ENCODE results near the gene AP1B1.
"Not testable (repeated sequence)": the region's sequence is repeated elsewhere in the genome, so short reads cannot be mapped to it uniquely, and the experiment has no call there.

AP1B1 gene

DNA sequence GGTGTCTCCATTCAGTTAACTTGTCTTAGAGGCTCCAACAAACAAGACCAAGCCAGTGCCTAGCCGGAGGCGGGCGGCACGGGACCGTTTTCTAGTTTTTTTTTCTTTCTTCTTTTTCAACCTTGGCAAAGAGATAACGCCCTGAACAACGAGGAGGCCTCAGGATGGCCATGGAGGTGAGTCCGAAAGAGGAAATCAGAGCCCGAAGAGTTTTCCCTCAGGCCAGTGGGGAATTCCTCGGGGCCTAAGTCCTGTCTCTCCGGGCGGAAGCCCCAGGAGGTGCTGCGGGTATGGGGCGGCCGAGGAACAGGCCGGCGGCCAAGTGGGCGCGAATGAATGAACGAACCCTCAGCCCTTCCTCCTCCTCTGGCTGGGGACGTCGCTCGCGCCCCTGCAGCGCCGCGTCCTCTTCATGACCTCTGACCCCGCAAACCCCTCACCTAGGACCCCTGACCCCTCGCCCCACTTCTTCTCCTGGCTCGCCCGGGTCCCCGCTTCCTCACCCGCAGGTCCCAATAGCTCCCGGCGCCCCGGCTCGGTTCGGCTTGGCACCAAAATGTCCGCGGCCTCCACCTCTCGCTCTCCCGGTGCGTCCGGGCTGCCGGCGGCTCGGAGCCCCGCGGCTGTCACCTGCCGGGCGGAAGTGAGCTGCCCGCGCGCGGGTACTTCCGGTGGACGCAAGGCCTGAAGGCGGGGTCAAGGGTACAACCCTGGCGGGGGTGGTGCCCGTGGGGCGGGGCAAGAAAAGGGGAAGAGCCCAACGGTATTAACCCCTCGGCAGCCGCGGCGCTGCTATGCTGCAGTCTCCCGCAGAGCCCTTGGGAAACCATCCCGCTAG is at the start of gene AP1B1:
TSS of gene AP1B1 (minus strand) at position 650 of the 838 bp plus-strand sequence. CDS start 21,327 bp downstream, outside the sequence.
- DNase-seq (ENCODE audit: low spot score), result peak; percentile 93

DNA sequence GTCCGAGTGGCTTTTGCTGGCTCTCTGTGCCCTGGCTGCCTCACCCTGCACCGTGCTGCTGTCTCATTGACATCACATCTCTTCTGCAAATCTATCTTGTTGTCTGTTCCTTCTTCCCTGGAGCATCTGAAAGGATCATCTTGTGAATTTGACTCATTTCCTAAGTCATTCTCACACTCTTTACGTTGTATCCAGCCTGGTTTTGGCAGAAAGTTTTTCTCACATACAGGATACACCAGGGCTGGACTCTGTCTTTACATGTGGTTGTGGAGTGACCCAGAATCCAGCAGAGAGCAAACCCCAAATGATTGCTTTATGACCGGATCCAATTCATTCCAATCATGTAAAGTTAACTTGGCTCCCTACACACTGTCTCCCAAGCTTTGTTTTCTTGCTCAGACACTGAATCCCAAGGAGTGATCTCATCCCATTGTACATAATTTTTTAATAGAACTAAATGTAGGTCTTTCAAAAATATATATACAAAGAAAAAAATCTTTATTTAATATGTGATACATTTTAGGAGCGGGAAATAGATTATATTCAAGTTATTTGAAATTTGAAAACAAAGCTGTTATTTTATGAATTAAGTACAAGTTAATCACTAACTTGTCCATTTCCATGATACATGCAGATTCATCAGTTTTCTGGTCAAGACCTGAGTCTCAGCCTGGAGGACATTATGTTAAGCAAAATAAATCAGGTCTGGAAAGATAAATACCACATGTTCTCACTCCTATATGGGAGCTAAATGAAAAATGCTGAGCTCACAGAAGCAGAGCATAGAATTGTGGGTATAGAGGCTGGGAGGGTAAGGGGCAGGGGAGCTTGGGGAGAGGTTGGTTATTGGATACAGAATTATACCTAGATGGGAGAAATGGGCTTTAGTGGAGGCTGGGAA is 47.1 kb upstream of the AP1B1 start:
- DNase-seq (ENCODE audit: low spot score), result no peak

DNA sequence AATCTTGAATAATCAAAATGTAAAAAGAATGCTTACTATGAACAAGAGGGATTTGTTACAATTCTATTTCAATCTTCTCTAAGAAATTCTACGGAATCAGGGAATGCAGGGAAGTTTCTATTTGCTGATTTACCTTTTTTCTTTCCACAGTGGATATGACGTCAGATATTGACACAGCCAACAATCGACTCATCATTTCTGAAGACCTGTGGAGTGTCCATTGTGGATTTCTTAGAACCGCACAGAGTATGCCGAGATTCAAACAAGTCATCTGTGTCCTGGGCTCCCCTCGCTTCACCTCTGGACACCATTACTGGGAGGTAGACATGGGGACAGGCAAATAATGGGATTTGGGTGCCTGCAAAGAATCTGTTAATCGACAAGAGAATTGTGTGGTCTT is 45.9 kb upstream of the AP1B1 start:
- DNase-seq (ENCODE audit: low spot score), result no peak

DNA sequence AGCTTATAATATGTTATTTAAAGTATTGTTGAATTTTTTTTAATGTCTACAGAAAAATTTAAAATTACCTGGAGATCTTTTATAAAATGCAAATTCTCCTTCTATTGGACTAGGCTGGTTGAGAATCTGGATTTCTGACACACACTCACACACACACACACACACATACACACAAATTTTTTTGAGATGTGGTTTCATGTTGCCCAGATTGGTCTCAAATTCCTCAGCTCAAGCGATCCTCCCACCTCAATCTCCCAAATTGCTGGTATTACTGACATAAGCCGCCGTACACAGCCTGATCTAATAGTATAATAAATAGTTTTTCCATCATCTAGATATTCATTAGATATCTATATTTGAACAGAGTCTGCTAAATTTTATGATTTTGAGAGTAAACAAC is 45.5 kb upstream of the AP1B1 start:
- no peak for DNase-seq (ENCODE audit: low spot score)

DNA sequence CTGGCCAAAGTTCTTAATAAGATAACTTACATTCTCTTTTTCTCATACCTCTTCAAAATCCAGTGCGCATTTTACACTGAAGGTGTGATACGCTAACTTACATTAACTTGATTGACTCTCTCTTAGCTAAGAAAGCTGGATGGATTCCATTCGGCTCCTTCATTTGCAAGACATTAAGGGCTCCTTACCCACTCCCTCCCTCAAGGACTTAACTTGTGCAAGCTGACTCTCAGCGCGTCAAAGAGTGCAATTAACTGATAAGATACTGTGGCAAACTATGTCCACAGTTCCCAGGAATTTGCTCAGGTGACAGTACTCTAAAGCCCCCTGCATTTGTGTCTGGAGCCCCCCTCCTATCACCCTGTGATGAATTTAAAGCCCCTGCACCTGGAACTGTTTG is 43.6 kb upstream of the AP1B1 start:
- DNase-seq (ENCODE audit: low spot score), result no peak

DNA sequence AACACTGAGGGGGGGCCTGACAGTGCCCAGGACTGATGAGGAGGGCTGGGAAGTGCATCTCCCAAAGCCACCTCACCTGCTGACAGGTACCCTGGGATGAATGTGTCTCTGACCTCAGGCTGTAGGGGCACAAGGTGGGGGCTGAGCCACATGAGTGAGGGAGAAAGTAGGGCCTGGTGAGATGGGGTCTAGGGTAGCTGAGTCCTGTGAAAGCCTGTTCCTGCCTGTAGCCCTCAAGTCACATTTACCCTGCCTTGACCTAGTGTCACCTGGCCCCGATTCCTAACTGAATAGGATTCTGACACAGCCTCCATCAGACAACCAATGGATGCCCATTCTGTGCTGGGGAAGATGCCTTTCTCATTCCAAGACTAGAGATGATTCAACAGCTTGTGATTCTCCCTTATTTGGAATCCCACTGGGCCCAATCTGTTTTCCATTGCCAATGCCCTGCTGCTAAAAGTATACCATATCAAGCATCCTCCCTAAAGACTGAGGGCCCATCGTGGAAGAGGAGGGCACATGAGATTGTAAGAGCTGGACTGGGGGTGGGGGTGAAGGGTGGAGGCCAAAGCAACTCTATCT is 38.9 kb upstream of the AP1B1 start:
- peak; percentile 12 for DNase-seq (ENCODE audit: low spot score)

DNA sequence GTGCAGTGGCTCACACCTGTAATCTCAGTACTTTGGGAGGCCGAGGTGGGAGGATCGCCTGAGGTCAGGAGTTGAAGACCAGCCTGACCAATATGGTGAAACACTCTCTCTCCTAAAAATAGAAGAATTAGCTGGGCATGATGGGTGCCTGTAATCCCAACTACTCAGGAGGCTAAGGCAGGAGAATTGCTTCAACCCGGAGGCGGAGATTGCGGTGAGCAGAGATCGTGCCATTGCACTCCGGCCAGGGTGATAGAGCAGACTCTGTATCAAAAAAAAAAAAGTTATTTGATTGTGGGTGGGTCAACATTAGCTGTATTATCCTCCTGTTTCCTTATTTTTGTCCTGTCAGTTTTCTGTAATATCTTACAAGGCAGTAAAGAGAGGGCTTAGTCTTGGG is 38.1 kb upstream of the AP1B1 start:
- DNase-seq (ENCODE audit: low spot score), result no peak

DNA sequence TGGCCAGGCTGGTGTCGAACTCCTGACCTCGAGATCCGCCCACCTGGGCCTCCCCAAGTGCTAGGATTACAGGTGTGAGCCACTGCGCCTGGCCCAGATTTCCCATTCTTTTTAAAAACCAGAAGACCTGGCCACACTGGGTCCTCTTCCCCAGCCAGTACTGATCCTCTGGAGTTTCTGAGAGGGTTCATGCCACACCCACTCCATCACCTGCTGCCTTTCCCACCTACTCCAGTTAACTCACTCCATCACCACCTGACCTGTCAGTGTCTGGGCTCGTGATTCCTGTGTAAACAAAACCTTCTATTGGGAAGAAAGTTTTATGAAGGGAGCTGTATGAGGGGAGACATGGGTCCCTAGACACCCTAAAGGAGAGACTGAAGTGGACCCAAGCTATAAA is 30.3 kb upstream of the AP1B1 start:
- DNase-seq (ENCODE audit: low spot score), result not testable (repeated sequence)

DNA sequence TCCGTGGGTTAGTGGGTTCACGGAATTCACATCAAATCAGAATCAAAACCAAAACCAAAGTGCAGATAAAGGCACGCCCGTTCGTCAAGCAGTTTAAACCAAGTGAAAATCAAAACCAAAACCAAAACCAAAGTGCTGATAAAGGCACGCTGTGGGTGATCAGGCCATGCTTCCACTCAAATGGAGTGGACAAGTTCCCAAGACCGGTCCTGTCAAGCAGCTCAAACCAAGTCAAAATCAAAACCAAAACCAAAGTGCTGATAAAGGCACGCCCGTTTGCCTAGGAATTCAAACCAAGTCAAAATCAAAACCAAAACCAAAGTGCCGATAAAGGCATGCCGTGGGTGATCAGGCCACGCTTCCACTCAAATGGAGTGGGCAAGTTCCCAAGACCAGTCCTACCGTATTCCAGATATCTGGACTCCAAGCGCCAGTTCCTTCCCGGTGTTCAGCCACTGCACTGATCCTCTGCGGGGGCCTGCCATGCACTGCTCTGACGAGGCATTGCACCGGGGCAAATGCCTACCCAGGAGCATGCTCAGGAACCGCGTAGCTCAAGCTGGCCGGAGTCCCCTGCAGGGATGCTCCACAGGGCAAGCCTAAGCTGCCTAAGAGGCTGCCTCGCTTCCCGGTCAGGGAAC is 26.7 kb upstream of the AP1B1 start:
- DNase-seq (ENCODE audit: low spot score), result not testable (repeated sequence)

DNA sequence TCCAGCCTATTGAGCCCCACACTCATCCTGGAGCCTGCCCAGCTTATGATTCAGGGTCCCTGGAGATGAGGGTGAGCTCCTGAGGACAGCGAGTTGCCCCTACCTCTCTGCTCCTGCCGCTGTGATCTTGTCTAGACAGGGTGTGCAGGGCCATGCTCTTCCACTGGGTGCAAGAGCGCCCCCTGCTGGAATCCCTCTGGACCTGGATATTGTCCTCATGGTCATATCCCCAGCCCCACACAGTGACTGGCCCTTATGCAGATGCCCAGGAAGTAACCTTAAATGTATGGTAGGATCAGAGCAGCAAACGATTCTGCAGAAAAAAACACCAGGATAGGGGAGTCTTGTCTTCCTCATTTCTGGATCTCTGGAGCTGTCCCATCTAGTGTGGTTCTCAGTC is 24.4 kb upstream of the AP1B1 start:
- not testable (repeated sequence) for DNase-seq (ENCODE audit: low spot score)

DNA sequence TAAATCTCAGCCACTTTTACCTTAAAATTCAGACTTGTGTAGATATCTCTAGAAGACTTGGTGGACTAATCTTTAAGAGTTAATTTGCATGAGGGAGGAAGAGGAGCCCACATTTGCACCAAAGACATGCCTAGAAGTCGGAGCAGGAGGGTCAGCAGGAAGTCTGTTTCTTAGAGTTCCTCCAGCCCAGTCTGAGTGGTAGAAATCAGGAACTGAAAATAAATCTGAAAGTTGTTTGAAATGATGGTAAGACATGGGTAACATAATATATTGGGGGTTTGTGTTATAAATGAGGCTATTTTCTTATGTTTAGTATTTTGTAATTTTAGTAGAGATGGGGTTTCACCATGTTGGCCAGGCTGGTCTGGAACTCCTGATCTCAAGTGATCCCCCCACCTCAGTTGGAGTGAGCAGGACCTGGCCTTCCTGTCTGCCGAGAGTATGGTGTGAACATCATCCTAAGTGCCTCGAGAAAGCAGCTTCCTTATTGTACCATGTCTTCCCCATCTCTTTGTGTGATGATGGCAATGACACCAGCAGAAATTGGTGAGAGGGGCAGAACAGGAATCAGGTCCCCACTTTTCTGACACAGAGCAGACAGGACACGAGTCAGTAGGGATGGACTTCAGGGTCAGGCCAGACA is 23.3 kb upstream of the AP1B1 start:
- not testable (repeated sequence) for DNase-seq (ENCODE audit: low spot score)

DNA sequence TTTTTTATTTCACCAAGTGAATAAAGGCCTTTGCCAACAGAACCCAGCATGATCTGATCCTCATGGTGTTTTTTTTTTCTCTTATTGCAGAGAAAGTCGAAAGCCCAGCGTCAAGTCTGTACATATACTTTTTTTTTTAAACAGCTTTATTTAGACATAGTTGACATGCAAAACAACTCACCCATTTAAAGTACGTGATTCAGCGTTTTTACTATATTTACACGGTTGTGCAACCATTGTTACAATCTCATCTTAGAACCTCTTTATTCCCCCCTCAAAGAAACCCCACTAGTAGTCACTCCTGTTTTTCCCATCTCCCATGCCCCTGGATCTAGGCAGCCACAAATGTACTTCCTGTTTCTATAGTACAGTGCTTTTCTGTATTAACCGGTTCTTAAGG is 20.6 kb upstream of the AP1B1 start:
- no peak for DNase-seq (ENCODE audit: low spot score)

DNA sequence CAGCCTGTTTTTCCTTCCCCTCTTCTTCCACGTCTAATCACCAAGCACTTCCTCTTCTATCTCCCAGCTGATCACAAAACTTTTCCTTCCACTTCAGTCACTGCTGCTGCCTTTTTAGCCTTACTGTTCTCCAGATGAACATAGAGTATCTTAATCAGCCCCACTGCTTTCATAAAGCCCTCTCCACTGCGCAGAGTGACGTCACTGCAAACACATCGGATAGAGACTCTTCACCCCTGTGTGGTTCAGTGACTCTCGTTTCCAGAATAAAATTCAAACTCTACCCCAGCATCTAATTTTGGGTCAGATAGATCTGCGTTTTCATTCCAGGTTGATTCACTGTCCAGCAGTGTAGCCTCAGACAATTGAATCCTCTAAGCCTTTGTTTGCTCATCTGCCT is 13.2 kb upstream of the AP1B1 start:
- DNase-seq (ENCODE audit: low spot score), result not testable (repeated sequence)

DNA sequence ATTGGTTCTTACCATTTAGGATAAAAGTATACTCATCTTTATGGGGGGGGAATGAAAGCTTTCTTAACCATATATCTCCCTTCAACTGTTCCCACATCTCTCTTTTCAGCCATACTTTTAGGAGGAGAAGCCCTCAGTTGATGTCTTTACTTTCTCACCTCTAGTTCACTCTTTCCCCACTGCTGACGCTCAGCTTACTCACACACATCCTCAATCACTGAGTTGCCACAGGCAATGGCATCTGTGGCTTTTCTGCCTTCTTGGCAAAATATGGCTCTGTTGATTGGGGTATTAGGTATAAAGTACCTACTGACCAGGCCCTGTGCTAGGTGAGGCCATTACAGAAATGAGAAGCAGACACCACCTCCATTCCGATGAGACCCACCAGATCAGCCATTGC is 12.2 kb upstream of the AP1B1 start:
- DNase-seq (ENCODE audit: low spot score), result no peak

DNA sequence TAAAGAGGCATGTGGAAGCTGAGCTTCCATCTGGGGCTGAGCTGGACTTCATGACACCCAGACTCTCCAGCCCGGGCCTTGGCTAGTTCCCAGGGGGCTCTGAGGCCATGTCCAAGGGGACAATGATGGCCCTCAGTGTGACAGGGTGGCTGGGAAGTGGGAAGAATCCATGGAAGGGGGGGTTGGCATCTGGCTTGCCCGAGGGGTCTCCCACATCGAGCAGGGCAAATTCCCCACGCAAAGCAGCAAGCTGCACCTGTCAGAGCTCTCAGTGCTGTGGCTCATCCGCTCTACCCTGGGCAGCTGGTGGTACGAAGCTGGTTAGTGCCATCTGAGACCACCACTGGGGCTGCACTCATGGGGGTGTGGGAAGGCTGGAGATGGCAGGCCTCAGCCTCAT is 9.4 kb upstream of the AP1B1 start:
- no peak for DNase-seq (ENCODE audit: low spot score)

DNA sequence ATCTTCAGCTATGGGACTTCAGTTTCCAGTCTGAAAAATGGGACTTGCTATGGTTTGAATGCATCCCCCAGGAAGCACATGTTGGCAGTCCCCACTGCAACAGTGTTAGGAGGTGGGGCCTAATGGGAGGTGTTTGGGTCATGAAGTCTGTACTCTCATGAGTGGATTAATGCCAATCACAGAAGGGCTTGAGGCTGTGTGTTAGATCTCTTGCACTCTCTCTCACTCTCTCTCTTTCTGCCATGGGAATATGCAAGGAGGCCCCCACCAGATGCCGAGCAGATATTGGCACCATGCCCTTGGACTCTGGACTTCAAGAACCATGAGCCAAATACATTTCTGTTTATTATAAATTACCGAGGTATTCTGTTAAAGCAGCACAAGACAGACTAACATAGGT is 7.8 kb upstream of the AP1B1 start:
- DNase-seq (ENCODE audit: low spot score), result no peak

DNA sequence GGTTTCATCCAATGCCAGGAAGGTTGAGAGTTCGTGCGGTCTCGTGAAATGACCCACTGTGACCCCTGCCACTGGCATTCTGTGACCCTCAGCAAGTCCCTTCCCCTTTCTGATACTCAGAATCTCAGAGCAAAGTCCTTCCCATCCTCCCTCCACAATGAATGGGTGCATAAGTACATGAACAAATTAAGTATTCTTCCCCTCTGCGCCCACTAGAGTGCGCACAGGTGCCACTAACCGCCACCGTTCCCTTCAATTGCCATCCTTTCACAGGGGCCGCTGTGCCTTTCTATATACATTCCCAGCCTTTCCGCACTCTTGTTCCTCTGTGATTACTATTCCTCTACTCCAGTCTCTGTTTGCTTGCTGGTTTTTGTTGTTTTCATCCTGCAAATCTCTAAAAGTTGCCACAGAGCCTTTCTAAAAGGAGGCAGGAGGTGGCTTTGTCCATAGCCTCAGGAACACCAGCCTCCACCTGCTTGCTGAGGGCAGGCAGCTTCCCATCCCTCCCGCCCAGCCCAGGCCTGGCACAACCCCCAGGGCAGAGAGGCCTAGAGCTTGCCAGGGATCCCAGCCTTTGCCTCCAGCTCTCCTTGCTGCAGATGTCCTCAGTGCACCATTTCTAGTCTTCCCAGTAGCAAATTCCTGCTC is 6.7 kb upstream of the AP1B1 start:
- DNase-seq (ENCODE audit: low spot score), result peak; percentile 83

DNA sequence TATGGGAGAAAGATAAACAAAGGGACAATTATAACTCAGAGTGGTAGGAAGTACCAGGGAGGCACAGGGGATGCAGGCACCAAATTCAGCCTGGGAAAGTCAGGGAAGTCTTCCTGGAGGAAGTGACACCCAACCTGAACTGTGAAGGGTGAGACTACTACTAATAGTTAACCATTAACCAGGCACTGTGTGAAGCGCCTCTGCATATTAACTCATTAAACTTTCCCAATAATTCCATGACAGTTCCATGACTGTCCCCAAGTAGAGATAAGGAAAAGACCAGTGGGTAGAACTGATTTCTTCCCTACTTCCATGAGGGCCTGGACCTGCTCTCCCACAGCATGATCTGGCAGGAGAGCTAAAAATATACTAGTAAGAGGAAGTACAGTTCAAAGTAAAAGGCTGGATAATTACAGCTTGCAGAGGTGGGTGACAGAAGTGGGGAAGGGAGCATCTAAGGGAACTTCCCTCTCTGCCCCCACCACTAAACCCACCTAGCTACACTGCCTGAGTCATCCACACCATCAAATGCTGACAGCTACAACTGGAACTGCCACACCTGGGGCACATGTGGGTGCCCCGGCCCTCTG is 4.7 kb upstream of the AP1B1 start:
- no peak for DNase-seq (ENCODE audit: low spot score)

DNA sequence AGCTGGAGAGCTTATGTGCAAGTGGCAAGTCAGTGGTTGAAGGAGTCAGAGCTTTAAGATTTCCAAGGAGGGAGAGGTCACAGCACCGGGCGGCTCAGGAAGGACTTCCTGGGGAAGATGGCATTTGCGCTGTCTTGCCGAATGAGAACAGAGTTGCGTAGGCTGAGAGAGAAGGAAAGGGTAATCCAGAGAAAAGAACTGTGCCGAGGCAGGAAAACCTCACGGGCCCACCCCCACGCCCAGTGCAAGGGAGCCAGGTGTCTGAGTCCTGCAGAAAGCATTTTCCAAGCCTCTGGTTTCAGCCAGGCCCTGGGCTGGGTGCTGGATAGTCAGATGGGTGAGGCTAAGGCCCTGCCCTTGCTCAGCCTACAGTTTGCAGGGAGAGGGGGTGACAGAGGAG is 3.2 kb upstream of the AP1B1 start:
- DNase-seq (ENCODE audit: low spot score), result no peak

DNA sequence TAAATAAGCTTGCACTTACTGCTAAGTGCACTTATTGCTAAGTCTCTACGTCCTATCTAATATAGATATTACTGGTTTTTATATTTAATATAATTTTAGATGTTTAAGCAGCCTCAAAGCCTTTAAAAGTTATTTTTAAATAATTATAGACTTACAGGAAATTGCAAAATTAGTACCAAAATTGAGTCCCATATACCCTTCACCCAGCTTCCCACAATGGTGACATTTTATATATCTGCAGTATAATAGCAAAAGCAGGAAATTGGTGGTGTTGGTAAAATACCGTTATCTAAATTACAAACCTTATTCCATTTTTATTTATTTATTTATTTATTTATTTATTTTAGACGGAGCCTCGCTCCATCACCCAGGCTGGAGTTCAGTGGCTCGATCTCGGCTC is 1.9 kb upstream of the AP1B1 start:
- no peak for DNase-seq (ENCODE audit: low spot score)

DNA sequence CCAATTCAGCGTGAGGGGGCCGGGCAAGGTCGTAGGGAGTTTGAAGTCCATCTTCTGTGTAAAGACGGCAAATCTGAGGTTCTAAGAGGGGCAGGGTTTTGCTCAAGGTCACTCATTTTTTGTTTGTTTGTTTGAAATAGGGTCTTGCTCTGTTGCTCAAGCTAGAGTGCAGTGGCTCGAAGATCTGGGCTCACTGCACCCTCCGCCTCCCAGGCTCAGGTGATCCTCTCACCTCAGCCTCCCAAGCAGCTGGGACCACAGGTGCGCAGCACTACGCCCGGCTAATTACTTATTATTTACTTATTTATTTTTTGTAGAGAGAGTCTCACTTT is 355 bp upstream of the AP1B1 start:
- DNase-seq (ENCODE audit: low spot score), result no peak

Data from hepatic stellate cell (primary cell).